ENCODE results near the gene REPS1. TPM values are rescaled to one million over a fixed set of nuclear protein-coding genes. Genes with fewer than 3 reads are reported as not detected.

Gene REPS1
- polyA plus RNA-seq, 3 donors, result 11.9 to 36.6 (median 14.0) TPM

GRCh38 chr6:138970856-138971425 lies 17.1 kb downstream of the REPS1 start:
- Histone ChIP-seq H3K36me3 (replicated peaks in 1 of 2; ENCODE audit: control insufficient read depth in 1 of 2, insufficient read depth in 2 of 2, low read length in 2 of 2) (no peaks in the 10 kb centered on the region), H2AFZ (ENCODE audit: insufficient read depth, low read depth, low read length, poor library complexity, severe bottlenecking) (no peak overlapping the region), H3K79me2 (ENCODE audit: insufficient read depth, low read length) (peaks cover 93% of the 10 kb centered on the region), H3K27me3 (ENCODE audit: control insufficient read depth in 2 of 2, insufficient read depth in 2 of 2, low read length in 2 of 2) (no peaks in the 10 kb centered on the region), H3K4me3 (replicated peaks in 1 of 3; ENCODE audit: low read depth in 2 of 3, low read length in 3 of 3) (peak overlapping the region in 1 of 3 experiments; percentile 29), H3K9me3 (replicated peaks in 1 of 2; ENCODE audit: control insufficient read depth in 1 of 2, insufficient read depth in 1 of 2, low read length in 2 of 2) (no peaks in the 10 kb centered on the region), H3K27ac (ENCODE audit: low read depth in 1 of 2, low read length in 2 of 2) (peak overlapping the region; percentile 32 to 90), H3K4me1 (ENCODE audit: control insufficient read depth in 1 of 2, insufficient read depth in 2 of 2, low read length in 2 of 2) (peaks cover 25 to 32% of the 10 kb centered on the region in 2 donors), H4K20me1 (ENCODE audit: insufficient read depth, low read length) (peaks cover 59% of the 10 kb centered on the region), H3K4me2 (replicated peaks; ENCODE audit: extremely low read depth, low read length, poor library complexity, severe bottlenecking) (peak overlapping the region; percentile 38), H3K9ac (ENCODE audit: insufficient read depth, low read length, poor library complexity, severe bottlenecking) (peak overlapping the region; percentile 41)
- H3K4me1 Mint-ChIP-seq, result peaks cover 54% of the 10 kb centered on the region
- peak overlapping the region in 1 of 2 donors; percentile 33 for H3K4me3 Mint-ChIP-seq
- peak overlapping the region; percentile 86 to 94 (median 91) for H3K27ac Mint-ChIP-seq
- H3K9me3 Mint-ChIP-seq, result no peaks in the 10 kb centered on the region
- intact Hi-C loops (cut with micrococcal nuclease), result no loop called here
- DNase-seq, result peak; percentile 64 to 81 (median 66)
- H3K36me3 Mint-ChIP-seq, result no peaks in the 10 kb centered on the region
- no peaks in the 10 kb centered on the region for H3K27me3 Mint-ChIP-seq (ENCODE audit: low read depth in 3 of 3)
- WGBS (ENCODE audit: insufficient coverage), result no CpG with 5 or more reads among the region's 1 CpG
- no peak for TF ChIP-seq CTCF (IDR thresholded peaks at IDR 0.05)

DNA sequence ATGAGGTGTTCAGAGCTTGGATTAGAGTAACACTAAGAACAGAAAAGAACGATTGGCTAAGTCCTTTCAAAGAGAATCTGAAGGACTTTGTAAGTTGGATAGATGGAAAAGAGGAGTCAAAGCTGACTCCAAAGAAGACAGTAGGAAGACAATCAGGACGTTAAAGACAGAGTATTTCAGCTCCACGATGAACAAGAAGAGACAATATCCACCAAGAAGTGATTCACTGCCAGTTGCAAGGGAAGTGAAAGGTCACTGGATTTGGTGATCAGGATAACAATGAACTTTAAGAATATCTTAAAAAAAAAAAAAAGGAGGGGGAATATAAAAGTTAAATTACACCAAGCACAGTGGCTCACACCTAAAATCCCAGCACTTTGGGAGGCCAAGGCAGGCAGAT lies 17.9 kb downstream of the REPS1 start:
- Histone ChIP-seq H3K27ac (ENCODE audit: low read depth in 1 of 2, low read length in 2 of 2) (peak overlapping the region; percentile 32 to 90), H3K4me3 (replicated peaks in 1 of 3; ENCODE audit: low read depth in 2 of 3, low read length in 3 of 3) (peak overlapping the region in 1 of 3 experiments; percentile 29), H3K4me2 (replicated peaks; ENCODE audit: extremely low read depth, low read length, poor library complexity, severe bottlenecking) (peak overlapping the region; percentile 38), H3K9ac (ENCODE audit: insufficient read depth, low read length, poor library complexity, severe bottlenecking) (peak overlapping the region; percentile 41), H3K4me1 (ENCODE audit: control insufficient read depth in 1 of 2, insufficient read depth in 2 of 2, low read length in 2 of 2) (peaks cover 25 to 32% of the 10 kb centered on the region in 2 donors), H2AFZ (ENCODE audit: insufficient read depth, low read depth, low read length, poor library complexity, severe bottlenecking) (no peak overlapping the region), H3K36me3 (replicated peaks in 1 of 2; ENCODE audit: control insufficient read depth in 1 of 2, insufficient read depth in 2 of 2, low read length in 2 of 2) (no peaks in the 10 kb centered on the region), H4K20me1 (ENCODE audit: insufficient read depth, low read length) (peaks cover 59% of the 10 kb centered on the region), H3K79me2 (ENCODE audit: insufficient read depth, low read length) (peaks cover 93% of the 10 kb centered on the region), H3K9me3 (replicated peaks in 1 of 2; ENCODE audit: control insufficient read depth in 1 of 2, insufficient read depth in 1 of 2, low read length in 2 of 2) (no peaks in the 10 kb centered on the region), H3K27me3 (ENCODE audit: control insufficient read depth in 2 of 2, insufficient read depth in 2 of 2, low read length in 2 of 2) (no peaks in the 10 kb centered on the region)
- intact Hi-C loops (cut with micrococcal nuclease), result no loop called here
- 100% methylated on average over 1 of the region's 3 CpGs for WGBS (ENCODE audit: insufficient coverage)
- H3K36me3 Mint-ChIP-seq, result no peaks in the 10 kb centered on the region
- H3K9me3 Mint-ChIP-seq, result no peaks in the 10 kb centered on the region
- no peak for DNase-seq
- H3K4me3 Mint-ChIP-seq, result no peak overlapping the region
- H3K4me1 Mint-ChIP-seq, result peaks cover 53% of the 10 kb centered on the region
- no peaks in the 10 kb centered on the region for H3K27me3 Mint-ChIP-seq (ENCODE audit: low read depth in 3 of 3)
- no peak for TF ChIP-seq CTCF (IDR thresholded peaks at IDR 0.05)
- H3K27ac Mint-ChIP-seq, result peak overlapping the region; percentile 86 to 94 (median 91)
